ENCODE results near the gene PCSK5. TPM values are rescaled to one million over a fixed set of nuclear protein-coding genes. Genes with fewer than 3 reads are reported as not detected.
"Not testable (repeated sequence)": the region's sequence is repeated elsewhere in the genome, so short reads cannot be mapped to it uniquely, and the experiment has no call there.

Gene PCSK5
- polyA plus RNA-seq, 12 donors, result 13.2 to 21.6 (median 16.9) TPM; not detected in 1

DNA sequence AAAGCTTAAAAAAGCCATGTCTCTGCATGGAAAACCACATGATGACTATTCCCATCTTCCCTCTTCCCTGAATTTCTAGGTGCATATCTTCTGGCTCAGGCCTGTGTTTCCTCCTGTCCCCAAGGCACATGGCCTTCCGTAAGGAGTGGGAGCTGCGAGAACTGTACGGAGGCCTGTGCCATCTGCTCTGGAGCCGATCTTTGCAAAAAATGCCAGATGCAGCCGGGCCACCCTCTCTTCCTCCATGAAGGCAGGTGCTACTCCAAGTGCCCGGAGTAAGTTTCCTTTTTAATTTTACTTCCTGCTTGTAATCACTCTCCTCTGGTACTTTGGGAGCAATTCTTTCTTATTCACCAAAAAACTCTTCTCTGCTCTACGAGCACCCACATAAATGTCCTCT is 420.1 kb downstream of the PCSK5 start:
- no peak for DNase-seq

DNA sequence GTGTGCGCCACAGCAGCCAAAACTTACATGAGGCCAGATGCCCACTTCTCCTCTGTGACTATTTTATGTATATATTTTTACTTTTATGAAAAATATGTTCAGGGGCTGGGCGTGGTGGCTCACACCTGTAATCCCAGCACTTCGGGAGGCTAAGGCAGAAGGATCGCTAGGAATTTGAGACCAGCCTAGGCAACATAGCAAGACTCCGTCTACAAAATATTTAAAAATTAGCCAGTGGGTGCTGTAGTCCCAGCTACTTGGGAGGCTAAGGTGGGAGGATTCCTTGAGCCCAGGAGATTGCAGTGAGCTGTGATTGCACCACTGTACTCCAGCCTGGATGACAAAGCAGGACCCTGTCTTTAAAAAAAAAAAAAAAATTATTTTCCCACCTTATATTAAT is 420.5 kb downstream of the PCSK5 start:
- DNase-seq, result no peak

DNA sequence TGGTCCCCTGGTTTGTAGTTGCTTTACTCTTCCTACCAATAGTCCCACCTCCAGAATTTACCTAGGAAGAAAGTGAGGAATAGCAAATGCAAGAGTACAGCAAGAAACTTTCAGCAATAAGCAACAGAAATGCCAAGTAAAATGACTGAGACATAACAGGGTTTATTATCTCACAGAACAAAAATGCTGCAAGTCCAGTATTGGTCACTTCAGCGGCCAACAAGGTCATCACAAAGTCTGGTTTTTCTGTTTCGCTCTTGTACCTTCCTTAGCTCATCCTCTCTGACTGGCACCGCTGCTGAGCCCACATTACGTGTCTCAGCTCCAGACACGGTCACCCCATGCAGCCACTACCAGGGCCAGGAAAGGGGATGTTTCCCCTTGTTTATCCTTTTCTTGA is 421.1 kb downstream of the PCSK5 start:
- DNase-seq, result no peak

DNA sequence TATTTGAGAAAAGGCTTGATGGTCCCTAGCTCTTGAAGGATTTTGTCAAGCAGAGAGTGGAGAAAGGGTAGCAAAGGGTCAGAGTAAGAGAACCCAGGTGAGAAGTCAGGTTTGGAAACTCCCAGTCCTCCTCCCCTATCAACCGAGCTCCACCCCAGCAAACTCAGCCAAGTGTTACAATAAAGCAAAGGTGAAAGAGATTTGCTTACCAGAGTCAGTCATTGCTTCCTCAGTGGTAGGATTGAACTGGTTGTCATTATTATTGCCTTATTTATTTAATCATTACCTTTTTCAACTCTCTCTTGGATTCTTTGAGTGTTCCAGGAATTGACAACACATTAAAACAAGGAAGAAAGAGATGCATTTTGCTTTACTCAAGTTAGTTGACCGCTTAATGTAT is 423.3 kb downstream of the PCSK5 start:
- no peak for DNase-seq

DNA sequence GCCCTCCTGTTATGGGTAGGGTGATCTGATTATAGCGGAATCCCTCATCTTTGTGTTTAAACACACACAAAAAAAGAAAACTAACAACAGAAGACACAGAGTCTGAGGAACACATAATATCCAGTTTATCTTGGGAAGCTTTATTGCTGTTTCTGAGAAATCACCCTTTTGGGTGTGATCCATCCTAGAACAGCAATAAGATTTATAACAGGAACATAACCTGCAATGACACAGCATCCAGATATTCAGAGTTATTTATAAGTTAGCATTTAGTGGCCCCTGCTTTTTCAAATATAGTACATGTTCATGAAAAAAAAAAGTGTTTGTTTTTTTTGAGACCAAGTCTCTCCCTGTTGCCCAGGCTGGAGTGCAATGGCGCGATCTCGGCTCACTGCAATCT is 423.8 kb downstream of the PCSK5 start:
- DNase-seq, result no peak

DNA sequence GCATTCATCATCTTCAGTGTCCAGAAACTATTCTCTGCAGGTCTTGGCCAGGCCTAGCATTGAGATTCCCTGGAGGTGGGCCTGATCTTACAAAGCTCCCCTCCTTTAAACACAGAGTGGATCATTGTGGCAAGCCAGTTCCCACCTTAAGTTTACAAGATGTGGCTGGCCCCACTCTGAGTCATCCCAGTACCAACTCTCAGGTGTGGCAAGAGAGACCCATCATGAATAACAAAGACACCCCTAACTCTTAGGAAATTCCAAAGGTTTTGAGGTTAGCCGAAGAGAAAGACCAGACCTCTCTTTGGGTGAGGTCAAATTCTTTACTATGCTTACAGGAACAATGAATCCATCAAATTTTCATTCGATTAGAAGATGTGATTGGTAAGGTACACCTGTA is 425.6 kb downstream of the PCSK5 start:
- DNase-seq, result no peak

DNA sequence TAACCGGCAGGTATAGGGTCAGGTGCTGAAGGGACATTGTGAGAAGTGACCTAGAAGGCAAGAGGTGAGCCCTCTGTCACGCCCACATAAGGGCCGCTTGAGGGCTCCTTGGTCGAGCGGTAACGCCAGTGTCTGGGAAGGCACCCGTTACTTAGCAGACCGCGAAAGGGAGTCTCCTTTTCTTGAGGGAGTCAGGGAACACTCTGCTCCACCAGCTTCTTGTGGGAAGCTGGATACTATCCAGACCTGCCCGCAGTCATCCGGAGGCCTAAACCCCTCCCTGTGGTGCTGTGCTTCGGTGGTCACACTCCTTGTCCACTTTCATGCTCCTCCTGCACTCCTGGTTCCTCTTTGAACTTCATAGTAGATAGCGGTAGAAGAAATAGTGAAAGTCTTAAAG is 429.0 kb downstream of the PCSK5 start:
- DNase-seq, result not testable (repeated sequence)

DNA sequence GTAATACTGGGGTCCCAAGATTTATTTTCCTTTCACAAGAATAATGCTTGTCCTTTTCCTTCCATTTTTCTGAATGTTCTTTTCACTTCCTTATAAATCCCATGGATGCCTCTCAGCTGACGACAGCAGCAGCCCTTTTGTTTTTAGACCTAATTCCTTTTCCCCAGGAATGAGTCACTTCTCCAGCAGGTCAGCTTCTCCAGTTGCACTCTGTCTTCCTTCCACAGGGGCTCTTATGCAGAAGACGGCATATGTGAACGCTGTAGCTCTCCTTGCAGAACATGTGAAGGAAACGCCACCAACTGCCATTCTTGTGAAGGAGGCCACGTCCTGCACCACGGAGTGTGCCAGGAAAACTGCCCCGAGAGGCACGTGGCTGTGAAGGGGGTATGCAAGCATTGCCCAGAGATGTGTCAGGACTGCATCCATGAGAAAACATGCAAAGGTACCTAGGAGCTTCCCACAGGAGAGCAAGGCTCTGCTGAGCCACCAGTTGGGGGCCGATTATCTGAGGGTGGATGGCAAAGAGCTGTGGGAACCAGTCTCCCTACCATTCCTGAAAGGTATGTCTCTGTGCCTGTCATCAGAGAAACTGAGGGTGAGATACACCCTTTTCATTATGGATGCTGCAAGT is 430.8 kb downstream of the PCSK5 start:
- DNase-seq, result no peak

DNA sequence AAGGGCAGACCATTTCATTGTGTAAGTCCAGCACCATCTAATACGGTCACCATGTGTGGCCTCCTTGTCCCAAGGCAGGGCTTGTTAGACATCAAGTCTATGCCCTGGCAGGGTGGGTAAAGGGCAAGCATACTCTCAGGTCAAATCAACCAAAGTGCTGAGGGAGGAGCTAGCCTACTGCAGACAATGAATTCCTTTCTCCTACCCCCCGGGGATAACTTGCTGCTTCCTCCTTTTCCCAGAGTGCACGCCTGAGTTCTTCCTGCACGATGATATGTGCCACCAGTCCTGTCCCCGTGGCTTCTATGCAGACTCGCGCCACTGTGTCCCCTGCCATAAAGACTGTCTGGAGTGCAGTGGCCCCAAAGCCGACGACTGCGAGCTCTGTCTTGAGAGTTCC is 432.3 kb downstream of the PCSK5 start:
- DNase-seq, result no peak

DNA sequence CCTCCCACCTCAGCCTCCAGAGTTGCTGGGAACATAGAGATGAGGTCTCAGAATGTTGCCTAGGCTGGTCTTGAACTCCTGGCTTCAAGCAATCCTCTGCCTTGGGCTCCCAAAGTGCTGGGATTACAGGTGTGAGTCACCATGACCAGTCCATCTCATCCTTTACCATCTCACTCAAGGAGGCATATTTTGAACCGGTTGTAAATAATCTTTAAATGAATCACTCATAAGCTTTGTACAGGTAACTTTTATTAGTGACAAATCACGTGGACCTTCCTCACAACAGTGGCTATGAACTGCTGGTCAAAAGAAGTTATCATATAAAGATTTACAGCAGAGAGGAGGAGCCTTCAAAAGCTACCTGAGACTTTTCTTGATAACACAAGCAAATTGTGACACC is 433.0 kb downstream of the PCSK5 start:
- DNase-seq, result no peak

DNA sequence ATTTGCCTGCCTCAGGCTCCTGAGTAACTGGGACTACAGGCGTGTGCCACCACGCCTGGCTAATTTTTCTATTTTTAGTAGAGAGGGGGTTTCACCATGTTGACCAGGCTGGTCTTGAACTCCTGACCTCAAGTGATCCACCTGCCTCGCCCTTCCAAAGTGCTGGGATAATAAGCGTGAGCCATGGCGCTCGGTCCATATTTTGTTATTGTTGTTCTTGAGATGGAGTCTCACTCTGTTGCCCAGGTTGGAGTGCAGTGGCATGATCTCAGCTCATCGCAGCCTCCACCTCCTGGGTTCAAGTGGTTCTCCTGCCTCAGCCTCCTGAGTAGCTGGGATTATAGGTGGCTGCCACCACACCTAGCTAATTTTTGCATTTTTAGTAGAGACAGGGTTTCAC is 433.6 kb downstream of the PCSK5 start:
- not testable (repeated sequence) for DNase-seq

DNA sequence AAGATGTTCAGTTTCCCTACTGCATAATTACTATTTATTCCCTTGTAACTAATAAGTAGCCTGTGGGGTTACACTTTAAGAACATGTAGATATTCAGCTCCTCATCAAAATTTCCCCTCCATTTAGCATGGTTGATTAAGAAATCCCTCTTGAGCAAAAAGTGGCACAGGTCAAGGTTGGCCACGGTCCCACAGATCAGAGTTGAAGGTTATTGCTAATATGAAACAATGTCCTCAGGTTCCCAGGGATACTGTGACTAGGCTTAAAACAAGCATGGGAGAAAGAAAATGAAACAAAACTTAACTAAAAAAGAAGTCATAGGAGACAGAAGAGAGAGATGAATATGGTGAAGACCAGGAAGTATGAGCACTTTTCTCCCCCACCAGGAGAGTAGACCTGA is 439.6 kb downstream of the PCSK5 start:
- no peak for DNase-seq

DNA sequence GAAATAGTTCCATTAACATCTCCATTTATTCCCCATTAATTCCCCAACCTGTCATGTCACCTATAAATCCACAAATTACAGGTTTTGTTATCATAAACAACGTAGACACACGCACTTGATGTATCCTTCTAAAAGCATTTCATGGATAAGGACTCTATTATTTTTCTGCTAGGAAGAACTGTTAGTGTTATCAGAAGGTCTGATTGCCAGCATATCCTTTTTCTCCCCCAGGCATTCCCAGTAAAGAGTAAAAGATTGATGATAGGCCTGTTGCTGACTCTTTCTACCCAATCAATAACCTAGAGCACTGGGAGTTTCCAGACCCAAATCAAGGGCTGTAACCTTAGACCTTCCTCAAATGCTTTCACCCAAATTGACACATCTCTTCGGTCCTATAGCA is 442.9 kb downstream of the PCSK5 start:
- DNase-seq, result no peak

DNA sequence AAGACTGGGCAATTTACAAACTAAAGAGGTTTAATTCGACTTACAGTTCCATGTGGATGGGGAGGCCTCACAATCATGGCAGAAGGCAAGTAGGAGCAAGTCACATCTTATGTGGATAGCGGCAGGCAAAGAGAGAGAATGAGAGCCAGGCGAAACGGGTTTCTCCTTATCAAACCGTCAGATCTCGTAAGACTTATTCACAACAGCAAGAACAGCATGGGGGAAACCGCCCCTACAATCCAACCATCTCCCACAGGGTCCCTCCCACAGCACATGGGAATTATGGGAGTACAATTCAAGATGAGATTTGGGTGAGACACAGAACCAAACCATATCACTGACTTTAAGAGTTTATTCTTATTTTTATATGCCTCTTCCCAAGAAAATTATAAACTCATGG is 443.5 kb downstream of the PCSK5 start:
- DNase-seq, result no peak

DNA sequence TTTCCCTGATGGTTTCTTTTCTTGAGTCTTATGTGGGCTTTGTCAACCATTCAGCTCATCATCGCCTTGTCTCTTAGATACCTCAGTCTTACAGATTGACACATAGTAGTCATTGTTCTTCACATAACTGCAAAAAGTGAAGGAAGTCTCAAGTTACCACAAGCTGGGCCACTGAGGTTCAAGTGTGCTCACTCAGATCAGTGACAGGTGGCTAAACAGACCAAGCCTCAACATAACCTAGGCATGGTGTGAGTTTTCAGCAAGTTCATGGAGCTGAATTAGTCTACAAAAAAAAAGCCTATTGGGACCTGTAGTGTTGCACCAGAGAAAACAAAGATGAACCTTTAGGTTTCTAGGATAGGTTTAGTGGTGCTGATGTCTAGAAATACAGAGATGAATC is 445.6 kb downstream of the PCSK5 start:
- no peak for DNase-seq

DNA sequence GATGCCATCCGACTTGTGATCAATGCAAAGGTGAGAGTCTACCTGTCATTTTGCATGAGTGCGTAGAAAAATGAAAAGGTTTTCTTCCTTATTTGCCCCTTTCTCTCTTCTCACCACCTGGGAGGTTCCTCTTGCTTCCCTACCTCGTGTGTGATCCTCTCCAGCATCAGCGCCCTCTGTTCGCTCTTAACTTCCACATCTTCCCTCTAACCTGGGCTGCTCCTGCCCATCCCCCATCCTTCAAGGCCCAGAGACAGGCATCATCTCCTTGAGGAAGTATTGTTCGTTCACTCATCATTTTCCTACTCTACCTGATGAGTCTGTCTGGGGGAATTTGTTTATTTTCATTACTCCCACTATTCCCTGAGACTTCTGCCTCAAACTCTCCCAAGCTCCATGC is 447.9 kb downstream of the PCSK5 start:
- DNase-seq, result no peak

DNA sequence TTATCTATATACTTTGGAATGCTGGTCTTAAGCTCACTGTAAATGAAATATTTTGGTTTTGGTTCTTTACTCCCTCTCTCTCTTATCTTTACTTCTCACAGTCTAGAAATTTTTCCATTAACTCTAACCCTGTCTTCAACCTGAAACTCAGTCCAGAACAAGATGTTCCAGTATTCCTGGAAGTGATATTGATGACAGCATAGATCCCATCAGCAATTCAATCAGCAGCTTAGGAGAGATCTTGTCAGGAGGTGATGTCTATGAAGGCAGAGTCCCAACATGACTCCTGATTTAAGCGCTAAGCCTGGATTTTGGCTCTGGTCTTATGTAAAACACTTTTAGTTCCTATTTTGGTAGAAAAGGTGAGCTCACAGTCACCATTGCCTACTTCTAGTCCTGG is 451.1 kb downstream of the PCSK5 start:
- no peak for DNase-seq

DNA sequence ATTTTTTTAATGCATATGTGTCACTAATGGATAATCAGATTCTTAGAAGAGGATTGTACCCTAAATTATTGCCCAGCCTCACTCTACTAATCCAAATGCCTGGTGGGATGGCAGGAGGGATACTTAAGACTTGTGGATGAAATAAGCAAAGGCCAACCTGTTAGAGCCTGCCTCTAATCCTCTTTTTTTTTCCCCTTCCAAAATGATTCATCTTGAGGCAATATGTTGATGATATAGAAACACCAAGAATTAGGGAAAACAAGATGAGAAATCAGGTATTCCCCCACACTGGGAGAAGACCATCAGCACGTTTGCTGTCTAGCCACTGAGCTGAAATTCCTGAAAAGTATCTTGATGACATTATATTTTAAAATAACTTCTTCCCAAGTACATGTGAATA is 451.7 kb downstream of the PCSK5 start:
- DNase-seq, result no peak

DNA sequence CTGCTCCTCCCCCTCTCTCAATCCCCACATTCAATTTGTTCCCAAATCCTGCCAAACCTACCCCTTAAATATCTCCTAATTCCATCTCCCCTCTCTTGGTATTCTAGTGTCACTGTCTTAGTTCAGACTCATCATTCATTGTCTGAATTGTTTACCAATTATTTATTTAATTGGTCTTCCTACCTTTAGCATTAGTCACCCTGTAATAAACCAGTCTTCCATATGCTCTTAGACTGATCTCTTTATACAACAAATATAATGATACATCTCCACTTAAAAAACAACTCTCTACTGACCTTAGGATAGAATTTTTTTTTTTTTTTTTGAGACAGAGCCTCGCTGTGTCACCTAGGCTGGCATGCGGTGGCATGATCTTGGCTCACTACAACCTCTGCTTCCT is 452.4 kb downstream of the PCSK5 start:
- no peak for DNase-seq

DNA sequence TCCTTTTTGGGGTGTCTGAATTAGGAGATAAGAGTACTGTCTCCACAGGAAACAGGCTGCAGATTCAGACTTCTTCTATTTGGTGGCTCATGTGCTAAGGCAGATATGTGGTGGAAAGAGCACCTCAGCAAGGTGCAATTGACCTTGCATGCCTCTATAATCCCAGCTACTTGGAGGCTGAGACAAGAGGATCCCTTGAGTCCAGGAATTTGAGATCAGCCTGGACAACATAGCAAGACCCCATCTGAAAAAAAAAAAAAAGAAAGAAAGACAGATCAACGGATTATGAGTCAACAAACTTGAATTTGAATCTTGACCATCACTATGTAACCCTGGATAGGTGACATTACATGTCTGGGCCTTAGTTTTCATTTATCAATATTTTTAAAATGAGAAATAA is 459.4 kb downstream of the PCSK5 start:
- DNase-seq, result no peak

DNA sequence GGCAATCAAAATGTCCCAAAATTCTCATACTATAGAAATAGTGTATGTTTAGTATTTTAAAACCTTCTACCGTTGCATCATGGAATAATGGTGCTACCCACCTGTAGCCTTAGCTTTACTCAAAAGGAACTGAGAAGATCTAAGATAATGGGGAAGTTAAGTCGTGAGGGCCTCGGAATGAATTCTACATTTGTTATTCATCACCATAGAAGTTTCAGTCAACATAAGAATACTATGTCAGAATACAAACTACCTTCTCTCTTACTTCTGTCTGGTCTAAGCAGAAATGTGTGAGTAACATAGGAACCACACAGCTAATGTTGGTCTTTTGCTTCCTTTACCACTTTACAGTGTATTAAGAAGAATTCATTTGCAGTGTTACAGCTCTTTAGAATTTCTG is 460.5 kb downstream of the PCSK5 start:
- DNase-seq, result no peak

DNA sequence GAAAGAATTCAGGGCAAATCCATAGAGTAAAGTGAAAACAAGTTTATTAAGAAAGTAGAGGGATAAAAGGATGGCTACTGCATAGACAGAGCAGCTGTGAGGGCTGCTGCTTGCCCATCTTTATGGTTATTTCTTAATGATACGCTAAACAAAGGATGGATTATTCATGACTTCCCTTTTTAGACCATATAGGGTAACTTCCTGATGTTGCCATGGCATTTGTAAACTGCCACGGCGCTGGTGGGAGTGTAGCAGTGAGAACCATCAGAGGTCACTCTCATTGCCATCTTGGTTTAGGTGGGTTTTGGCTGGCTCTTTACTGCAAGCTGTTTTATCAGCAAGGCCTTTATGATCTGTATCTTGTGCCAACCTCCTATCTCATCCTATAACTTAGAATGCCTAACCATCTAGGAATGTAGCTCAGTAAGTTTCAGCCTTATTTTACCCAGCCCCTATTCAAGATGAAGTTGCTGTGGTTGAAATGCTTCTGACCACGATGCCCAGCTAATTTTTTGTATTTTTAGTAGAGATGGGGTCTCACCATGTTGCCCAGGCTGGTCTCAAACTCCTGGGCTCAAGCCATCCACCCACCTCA is 461.6 kb downstream of the PCSK5 start:
- DNase-seq, result no peak

DNA sequence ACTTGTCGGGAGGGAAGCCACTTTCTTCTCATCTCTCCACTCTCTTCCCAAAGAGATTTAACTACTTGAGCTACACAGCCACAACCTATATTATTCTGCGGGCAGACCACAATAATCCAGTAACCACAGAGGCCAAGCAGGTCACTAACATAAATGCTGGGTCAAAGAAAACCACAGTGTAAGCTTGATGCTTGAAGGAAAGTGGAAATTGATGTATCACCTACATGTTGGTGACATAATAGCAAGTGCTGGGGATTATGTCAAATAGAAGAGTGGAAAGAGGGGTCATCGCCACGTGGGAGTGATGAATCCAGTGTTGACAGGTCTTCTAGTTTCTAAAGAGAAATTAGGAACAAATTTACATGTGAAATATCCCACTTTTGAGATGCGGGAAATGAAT is 462.8 kb downstream of the PCSK5 start:
- no peak for DNase-seq

DNA sequence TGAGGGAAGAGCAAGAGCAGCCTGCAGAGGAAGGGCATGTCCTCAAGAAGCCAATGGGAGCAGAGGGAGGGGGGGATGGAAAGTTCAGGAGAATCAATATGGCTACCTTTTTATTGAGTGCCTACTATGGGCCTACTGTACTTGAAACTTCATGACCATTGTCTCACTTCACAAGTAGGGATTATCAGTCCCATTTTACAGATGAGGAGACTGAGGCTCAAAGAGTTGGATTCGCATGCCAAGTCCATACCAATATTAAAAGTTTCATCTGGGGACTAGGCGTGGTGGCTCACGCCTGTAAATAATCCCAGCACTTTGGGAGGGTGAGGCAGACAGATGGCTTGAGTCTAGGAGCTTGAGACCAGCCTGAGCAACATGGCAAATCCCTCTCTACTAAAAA is 463.7 kb downstream of the PCSK5 start:
- DNase-seq, result no peak

Data from muscle of arm (tissue), 12 donors.